Measurements from ENCODE around the gene PDZD8. TPM values are rescaled to one million over a fixed set of nuclear protein-coding genes. Genes with fewer than 3 reads are reported as not detected.

PDZD8 gene
- total and polyA plus RNA-seq, 2 donors (not counting 1 experiment from before 2014, with no cell fraction given): 15.4 to 34.6 TPM

DNA sequence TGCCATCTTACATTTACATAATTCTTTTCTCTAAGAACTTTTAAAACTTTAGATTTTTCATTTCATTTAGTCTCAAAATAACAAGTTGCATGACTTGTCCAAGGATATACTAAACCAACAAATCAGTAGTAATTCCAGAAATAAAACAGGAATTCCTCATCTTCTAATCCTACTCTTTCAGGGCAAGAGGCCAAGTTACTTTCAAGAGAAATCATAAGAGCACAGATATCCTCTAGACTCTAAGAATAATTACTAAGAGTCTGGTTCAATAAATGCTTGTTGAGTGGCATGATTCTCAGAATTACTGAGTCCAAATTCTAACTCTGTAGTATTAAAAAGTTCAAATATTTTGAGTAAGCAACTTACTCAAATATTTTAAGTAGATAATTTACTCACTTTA is 12.9 kb downstream of the PDZD8 start:
- Histone ChIP-seq H3K4me1 (ENCODE audit: control insufficient read depth, extremely low read depth, insufficient read depth, low read length) (peaks cover 6% of the 10 kb centered on the region), H2AFZ (ENCODE audit: low read length) (no peak overlapping the region), H3K36me3 (ENCODE audit: control insufficient read depth, insufficient read depth, low read length) (no peaks in the 10 kb centered on the region), H3K9ac (ENCODE audit: insufficient read depth, low read length) (no peak overlapping the region), H4K20me1 (ENCODE audit: control insufficient read depth, extremely low read depth, insufficient read depth, low read length) (no peaks in the 10 kb centered on the region), H3K4me2 (ENCODE audit: extremely low read depth, insufficient read depth, low read length) (no peak overlapping the region), H3K27ac (ENCODE audit: insufficient read depth, low read length) (no peak overlapping the region), H3K9me3 (ENCODE audit: control insufficient read depth, insufficient read depth, low read depth, low read length) (no peaks in the 10 kb centered on the region), H3K4me3 (replicated peaks in 1 of 4; ENCODE audit: control extremely low read depth in 1 of 4, insufficient read depth in 1 of 4, low read depth in 3 of 4, low read length in 4 of 4) (no peak overlapping the region), H3K79me2 (ENCODE audit: control insufficient read depth, insufficient read depth, low read length) (peaks cover 49% of the 10 kb centered on the region), H3K27me3 (ENCODE audit: control insufficient read depth, insufficient read depth, low read length) (no peaks in the 10 kb centered on the region)
- DNase-seq (ENCODE audit: low read depth in 2 of 2): peak in 1 of 2 donors; percentile 53
- TF ChIP-seq, protein P1, sequence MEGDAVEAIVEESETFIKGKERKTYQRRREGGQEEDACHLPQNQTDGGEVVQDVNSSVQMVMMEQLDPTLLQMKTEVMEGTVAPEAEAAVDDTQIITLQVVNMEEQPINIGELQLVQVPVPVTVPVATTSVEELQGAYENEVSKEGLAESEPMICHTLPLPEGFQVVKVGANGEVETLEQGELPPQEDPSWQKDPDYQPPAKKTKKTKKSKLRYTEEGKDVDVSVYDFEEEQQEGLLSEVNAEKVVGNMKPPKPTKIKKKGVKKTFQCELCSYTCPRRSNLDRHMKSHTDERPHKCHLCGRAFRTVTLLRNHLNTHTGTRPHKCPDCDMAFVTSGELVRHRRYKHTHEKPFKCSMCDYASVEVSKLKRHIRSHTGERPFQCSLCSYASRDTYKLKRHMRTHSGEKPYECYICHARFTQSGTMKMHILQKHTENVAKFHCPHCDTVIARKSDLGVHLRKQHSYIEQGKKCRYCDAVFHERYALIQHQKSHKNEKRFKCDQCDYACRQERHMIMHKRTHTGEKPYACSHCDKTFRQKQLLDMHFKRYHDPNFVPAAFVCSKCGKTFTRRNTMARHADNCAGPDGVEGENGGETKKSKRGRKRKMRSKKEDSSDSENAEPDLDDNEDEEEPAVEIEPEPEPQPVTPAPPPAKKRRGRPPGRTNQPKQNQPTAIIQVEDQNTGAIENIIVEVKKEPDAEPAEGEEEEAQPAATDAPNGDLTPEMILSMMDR (conservative IDR thresholded peaks at IDR 0.05 in 1 of 2, IDR thresholded peaks at IDR 0.05 in 1 of 2; ENCODE audit: low read depth in 1 of 2, low read length in 2 of 2): no peak
- no peak for TF ChIP-seq EZH2 (IDR thresholded peaks at IDR 0.05; ENCODE audit: low read length, missing control alignments)

- Histone ChIP-seq H3K4me3 (replicated peaks in 1 of 4; ENCODE audit: control extremely low read depth in 1 of 4, insufficient read depth in 1 of 4, low read depth in 3 of 4, low read length in 4 of 4) (no peak overlapping the region), H3K27ac (ENCODE audit: insufficient read depth, low read length) (no peak overlapping the region), H3K4me2 (ENCODE audit: extremely low read depth, insufficient read depth, low read length) (no peak overlapping the region), H3K9me3 (ENCODE audit: control insufficient read depth, insufficient read depth, low read depth, low read length) (no peaks in the 10 kb centered on the region), H4K20me1 (ENCODE audit: control insufficient read depth, extremely low read depth, insufficient read depth, low read length) (no peaks in the 10 kb centered on the region), H3K79me2 (ENCODE audit: control insufficient read depth, insufficient read depth, low read length) (peaks cover 39% of the 10 kb centered on the region), H2AFZ (ENCODE audit: low read length) (no peak overlapping the region), H3K36me3 (ENCODE audit: control insufficient read depth, insufficient read depth, low read length) (no peaks in the 10 kb centered on the region), H3K4me1 (ENCODE audit: control insufficient read depth, extremely low read depth, insufficient read depth, low read length) (peaks cover 6% of the 10 kb centered on the region), H3K27me3 (ENCODE audit: control insufficient read depth, insufficient read depth, low read length) (no peaks in the 10 kb centered on the region), H3K9ac (ENCODE audit: insufficient read depth, low read length) (no peak overlapping the region)
- peak; percentile 31 to 42 for DNase-seq (ENCODE audit: low read depth in 2 of 2)
- no peak for TF ChIP-seq EZH2 (IDR thresholded peaks at IDR 0.05; ENCODE audit: low read length, missing control alignments)
- TF ChIP-seq, protein P1 (conservative IDR thresholded peaks at IDR 0.05 in 1 of 2, IDR thresholded peaks at IDR 0.05 in 1 of 2; ENCODE audit: low read depth in 1 of 2, low read length in 2 of 2): no peak
These were observed 14.1 kb downstream of the PDZD8 start for GRCh38 chr10:117360994-117361667.

- Histone ChIP-seq H3K27me3 (ENCODE audit: control insufficient read depth, insufficient read depth, low read length) (no peaks in the 10 kb centered on the region), H3K79me2 (ENCODE audit: control insufficient read depth, insufficient read depth, low read length) (peaks cover 35% of the 10 kb centered on the region), H3K27ac (ENCODE audit: insufficient read depth, low read length) (no peak overlapping the region), H3K36me3 (ENCODE audit: control insufficient read depth, insufficient read depth, low read length) (no peaks in the 10 kb centered on the region), H3K9ac (ENCODE audit: insufficient read depth, low read length) (no peak overlapping the region), H3K4me1 (ENCODE audit: control insufficient read depth, extremely low read depth, insufficient read depth, low read length) (peaks cover 6% of the 10 kb centered on the region), H3K4me2 (ENCODE audit: extremely low read depth, insufficient read depth, low read length) (no peak overlapping the region), H4K20me1 (ENCODE audit: control insufficient read depth, extremely low read depth, insufficient read depth, low read length) (no peaks in the 10 kb centered on the region), H3K4me3 (replicated peaks in 1 of 4; ENCODE audit: control extremely low read depth in 1 of 4, insufficient read depth in 1 of 4, low read depth in 3 of 4, low read length in 4 of 4) (no peak overlapping the region), H3K9me3 (ENCODE audit: control insufficient read depth, insufficient read depth, low read depth, low read length) (no peaks in the 10 kb centered on the region), H2AFZ (ENCODE audit: low read length) (no peak overlapping the region)
- no peak for TF ChIP-seq EZH2 (IDR thresholded peaks at IDR 0.05; ENCODE audit: low read length, missing control alignments)
- TF ChIP-seq, protein P1 (conservative IDR thresholded peaks at IDR 0.05 in 1 of 2, IDR thresholded peaks at IDR 0.05 in 1 of 2; ENCODE audit: low read depth in 1 of 2, low read length in 2 of 2): no peak
- peak in 1 of 2 donors; percentile 51 for DNase-seq (ENCODE audit: low read depth in 2 of 2)
These were observed 15.2 kb downstream of the PDZD8 start for GRCh38 chr10:117360016-117360415.

Data from fibroblast of lung (primary cell).